Esophagus squamous epithelium (tissue), 4 donors: ENCODE results near the gene FNBP1L.

ENCODE experiments used
- POLR2A ChIP-seq, 4 donors: fragments of 450-650 bp; IDR thresholded peaks; one replicate each; pipeline ENCODE4 v1.6.1; 2017; ENCODE audit warnings: antibody characterized with exemption in 4 of 4, mild to moderate bottlenecking in 4 of 4, moderate library complexity in 3 of 4
- TF ChIP-seq, protein P1 (sequence below), 6 experiments: fragments of 450-650 bp in 4 of 6; fragments of 200-600 bp in 2 of 6; sonication (generic) in 2 of 6; IDR thresholded peaks; one replicate each; pipeline ENCODE4 v1.5.1; 2016 to 2019; ENCODE audit warnings: antibody characterized with exemption in 6 of 6, mild to moderate bottlenecking in 4 of 6, moderate library complexity in 4 of 6

DNA sequence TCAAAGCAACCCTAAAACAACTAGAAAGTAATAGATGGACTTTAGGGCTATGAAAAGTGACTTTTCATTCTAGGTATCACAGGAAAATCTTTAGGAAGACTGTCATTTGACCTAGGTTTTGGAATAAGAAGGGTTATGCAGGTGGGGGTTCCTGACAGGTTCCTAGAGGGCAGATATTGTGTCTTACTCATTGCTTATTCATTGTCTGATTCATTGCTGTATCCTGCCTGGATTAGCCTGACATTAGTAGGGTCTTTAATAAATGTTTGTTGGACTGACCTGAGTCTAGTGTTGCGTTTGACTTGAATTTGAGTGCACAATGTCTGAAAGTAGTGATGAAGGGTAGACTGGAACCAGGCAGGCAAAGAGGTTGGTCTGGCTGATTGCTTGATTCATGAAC is 6.0 kb downstream of the FNBP1L start:
- TF ChIP-seq, protein P1, sequence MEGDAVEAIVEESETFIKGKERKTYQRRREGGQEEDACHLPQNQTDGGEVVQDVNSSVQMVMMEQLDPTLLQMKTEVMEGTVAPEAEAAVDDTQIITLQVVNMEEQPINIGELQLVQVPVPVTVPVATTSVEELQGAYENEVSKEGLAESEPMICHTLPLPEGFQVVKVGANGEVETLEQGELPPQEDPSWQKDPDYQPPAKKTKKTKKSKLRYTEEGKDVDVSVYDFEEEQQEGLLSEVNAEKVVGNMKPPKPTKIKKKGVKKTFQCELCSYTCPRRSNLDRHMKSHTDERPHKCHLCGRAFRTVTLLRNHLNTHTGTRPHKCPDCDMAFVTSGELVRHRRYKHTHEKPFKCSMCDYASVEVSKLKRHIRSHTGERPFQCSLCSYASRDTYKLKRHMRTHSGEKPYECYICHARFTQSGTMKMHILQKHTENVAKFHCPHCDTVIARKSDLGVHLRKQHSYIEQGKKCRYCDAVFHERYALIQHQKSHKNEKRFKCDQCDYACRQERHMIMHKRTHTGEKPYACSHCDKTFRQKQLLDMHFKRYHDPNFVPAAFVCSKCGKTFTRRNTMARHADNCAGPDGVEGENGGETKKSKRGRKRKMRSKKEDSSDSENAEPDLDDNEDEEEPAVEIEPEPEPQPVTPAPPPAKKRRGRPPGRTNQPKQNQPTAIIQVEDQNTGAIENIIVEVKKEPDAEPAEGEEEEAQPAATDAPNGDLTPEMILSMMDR (IDR thresholded peaks at IDR 0.05) = no peak
- TF ChIP-seq POLR2A (IDR thresholded peaks at IDR 0.05) = no peak
